Stimulated activated CD4-positive, alpha-beta T cell treated with anti-CD3 and anti-CD28 coated beads, Interleukin-4, amount 100 ng/mL, for 24 hours (primary cell): ENCODE results near the gene NUCKS1.

ENCODE experiments used
- DNase-seq: peaks from one replicate; pipeline ENCODE4 v3.0.0-alpha.2; 2020

Gene NUCKS1

DNA sequence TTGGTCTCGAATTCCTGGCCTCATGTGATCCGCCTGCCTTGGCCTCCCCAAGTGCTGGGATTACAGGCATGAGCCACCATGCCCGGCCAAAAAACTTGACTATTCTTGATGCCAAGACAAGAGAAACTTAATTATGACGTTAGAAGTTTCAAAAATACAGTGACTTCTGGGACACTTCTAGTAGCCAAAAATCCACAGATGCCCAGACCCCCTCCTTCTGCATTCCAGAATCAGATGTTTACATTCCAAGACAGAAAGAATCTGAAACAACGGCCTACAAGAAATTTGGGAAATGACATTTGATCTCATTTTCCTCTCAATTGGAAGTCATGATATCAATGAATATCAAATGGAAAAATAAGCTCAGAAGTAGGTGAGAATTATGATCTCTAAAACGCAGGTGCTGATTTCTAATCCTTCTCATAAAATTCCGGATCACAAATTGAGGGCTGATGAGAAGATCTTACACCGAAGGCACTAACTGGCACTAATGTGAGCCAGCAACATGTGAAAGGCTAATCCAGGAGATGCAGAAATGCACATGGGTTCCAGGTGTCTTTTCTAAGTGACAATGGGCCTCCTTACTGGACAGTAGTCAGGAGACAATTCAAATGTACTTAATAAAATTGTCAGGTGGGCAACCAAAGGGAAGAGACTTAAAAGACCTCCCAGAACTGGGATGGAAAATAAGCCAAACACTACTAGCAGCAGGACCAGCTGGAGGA is 19.8 kb upstream of the NUCKS1 start:
- no peak for DNase-seq

DNA sequence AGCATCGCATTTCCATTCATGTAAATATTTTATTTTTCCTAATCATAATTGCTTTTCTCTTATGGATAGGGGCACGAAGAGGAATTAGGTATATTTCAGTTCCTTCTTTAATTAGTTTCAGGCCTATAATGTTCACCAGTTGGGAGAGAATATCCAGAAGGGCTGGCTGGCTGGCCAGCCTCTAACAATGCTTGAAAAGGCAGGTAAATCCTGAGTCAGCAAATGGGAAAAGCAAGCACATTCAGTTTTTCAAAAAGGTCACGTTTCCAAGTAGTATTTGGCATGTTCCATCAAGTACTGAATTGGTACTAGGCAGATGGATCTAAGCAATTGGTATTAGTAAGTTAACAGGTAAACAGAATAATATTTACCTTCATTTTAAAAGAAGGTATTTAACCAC is 17.3 kb upstream of the NUCKS1 start:
- DNase-seq = no peak

DNA sequence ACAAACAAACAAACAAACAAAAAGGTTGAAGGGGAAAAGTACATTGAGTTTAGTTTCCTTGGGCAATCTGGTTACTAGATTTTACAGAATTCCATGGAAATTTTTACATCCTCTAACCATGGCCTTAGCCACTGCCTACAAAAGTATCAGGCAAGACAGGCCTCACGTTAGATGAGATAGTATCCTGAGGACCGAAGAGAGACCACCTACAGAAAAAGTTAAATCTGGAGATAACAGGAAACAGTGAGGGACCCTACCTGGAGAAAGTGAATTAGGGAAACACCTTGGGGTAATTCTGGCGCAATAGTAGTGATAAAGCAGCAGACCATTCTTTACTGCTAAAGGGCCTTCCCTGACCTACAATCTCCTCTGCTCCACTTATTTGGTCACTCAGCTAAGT is 16.6 kb upstream of the NUCKS1 start:
- no peak for DNase-seq

DNA sequence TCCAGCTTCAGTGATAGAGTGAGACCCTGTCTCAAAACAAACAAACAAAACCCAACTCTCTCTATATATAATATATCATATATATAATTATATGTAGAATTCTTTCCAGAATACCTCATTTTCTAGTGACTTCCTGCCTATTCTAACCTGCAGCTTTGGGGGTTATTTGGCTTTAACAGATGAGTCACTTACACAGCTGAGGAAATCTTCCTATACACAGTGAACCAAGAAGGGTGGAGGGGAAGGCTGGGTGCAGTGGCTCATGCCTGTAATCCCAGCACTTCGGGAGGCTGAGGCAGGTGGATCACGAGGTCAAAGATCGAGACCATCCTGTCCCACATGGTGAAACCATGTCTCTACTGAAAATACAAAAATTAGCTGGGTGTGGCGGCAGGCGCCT is 16.1 kb upstream of the NUCKS1 start:
- no peak for DNase-seq

DNA sequence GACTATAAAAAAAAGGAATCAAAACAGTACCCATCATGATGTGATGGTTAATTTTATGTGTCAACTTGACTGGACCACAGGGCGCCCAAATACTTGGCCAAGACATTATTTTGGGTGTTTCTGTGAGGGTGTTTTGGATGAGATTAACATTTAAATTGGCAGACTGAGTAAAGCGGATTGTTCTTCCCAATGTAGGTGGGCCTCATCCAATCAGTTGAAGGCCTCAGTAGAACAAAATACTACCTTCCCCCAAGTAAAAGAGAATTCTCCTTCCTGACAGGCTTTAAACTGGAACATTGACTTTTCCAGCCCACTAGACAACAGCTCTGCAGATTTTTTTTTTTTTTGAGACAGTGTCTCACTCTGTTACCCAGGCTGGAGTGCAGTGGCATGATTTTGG is 14.6 kb upstream of the NUCKS1 start:
- DNase-seq = no peak

DNA sequence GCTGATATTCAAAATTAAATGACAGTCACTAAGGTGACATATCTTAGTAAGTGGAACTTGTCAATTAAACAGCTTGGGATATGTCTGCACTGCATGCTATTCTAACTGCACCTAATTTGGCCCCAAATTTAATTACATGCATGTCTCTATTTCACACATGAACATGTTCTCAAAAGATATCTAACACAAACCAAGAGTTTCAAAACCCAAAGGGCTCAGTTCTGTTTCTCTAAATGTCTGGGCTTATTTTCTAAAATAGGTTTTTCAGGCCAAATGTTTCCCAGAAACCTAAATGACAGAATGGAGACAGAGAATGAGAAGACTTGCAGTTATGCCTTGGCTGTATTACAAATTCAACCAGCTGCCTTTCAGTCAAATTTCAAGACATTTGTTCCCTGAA is 14.0 kb upstream of the NUCKS1 start:
- no peak for DNase-seq

DNA sequence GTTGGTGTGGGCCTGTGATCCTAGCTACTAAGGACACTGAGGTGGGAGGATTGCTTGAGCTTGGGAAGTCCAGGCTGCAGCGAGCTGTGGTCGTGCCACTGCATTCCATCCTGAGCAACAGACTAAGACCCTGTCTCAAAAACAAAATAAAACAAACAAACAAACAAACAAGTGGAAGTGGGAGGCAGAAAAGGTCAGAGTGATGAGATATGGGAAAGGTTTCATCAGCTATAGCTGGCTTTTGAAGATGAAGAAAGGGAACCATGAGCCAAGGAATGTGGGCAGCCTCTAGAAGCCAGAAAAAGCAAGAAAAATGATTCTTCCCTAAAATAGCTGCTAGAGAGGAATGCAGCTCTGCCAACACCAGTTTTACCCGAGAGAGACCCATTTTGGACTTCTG is 10.6 kb upstream of the NUCKS1 start:
- no peak for DNase-seq

DNA sequence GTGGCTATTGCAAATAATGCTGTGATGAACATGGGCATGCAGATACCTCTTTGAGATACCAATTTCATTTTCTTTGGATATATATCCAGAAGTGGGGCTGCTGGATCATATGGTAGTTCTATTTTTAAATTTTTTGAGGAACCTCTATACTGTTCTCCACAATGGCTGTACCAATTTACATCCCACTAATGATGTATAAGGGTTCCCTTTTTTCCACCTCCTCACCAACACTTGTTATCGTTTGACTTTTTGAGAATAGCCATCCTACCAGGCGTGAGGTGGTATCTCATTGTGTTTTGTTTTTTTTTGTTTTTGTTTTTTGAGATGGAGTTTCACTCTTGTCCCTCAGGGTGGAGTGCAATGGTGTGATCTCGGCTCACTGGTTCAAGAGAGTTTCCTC is 6.6 kb upstream of the NUCKS1 start:
- no peak for DNase-seq

DNA sequence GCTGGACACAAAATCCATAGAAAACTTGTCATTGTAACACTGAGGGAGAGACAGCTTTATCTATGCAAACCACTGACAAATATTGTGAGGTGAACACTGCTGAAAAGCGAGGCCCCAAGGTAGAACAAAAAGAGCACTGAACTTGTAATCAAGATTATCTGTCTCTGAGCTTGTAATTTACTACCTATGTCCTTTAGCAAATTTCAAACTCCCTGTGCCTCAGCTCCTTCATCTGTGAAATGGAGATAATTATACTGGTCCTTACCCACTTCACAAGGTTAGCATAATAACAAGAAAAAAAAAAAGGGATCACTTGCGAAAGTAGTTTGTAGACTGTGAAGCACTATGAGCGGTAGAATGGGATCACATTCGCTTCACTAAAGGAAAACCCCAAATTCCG is 4.9 kb upstream of the NUCKS1 start:
- DNase-seq = no peak

DNA sequence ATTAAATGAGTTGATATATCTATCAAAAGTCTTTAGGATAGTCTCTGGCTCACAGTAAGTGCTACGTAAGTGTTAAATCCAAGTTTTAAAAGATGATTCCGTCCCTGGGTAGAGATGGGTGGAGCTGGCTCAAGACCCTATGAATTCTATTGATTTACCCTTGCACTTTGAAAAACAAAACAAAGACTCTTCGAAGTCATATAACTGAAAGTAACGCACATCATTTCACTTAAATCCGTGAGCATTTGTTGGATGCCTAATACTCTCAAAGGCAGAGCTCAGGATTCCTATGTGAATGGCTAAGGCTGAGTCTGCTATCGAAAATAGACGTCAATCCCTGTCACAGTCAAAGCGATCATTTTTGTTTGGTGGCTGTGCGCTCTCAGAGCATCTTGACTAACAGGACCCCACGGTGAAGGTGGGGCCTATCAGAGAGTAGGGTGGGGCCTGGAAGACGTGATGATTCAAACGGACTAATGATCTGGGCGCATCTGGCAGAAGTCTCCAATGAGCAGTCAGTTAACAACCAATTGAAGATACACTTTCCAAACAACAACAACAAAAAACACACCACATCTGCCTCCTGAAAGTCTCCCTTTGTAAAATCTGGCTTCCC is 1.2 kb upstream of the NUCKS1 start:
- no peak for DNase-seq

DNA sequence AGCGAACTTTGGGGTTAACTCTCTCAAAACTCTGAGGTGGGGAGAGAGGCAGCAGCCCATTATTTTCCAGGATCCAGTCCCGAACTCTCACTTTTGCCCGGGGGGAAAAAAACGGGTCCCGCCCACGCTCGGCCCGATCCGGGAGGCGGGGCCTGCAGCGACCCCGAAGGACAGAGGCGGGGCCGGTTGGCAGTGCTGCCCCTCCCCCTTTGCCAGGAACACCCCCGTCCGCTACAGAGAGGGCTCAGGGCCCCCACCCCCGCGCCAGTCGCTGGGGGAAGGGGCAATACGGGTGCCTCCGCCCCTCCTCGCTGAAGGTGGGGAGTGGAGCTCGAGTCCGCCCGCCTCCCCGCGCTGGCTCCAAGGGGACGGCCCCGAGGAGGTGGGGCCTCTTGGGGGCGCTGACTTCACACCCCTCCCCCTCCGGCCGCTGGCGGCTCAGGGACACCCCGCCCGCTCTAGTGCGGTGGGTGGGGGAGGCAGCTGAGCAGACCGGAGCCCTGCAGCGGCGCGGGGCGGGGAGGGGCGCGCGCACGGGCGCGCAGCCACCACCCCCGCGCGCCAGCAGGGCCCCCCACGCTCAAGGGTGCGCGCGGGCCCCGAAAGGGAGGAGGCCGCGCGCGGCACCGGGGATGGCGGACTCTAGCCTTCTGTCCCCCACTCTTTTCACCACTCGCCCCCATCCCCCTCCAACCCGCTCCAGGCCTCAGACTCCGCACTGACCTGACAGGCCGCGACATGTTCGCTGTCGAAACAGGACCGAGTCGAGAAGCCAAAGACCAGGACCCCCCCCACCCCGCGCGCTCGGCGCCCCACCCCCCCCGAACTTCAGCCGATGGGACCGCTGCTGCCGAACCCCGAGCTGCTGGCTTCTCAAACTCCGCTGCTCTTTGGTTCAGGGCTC is 496 bp downstream of the NUCKS1 start:
- DNase-seq = peak; percentile 95

DNA sequence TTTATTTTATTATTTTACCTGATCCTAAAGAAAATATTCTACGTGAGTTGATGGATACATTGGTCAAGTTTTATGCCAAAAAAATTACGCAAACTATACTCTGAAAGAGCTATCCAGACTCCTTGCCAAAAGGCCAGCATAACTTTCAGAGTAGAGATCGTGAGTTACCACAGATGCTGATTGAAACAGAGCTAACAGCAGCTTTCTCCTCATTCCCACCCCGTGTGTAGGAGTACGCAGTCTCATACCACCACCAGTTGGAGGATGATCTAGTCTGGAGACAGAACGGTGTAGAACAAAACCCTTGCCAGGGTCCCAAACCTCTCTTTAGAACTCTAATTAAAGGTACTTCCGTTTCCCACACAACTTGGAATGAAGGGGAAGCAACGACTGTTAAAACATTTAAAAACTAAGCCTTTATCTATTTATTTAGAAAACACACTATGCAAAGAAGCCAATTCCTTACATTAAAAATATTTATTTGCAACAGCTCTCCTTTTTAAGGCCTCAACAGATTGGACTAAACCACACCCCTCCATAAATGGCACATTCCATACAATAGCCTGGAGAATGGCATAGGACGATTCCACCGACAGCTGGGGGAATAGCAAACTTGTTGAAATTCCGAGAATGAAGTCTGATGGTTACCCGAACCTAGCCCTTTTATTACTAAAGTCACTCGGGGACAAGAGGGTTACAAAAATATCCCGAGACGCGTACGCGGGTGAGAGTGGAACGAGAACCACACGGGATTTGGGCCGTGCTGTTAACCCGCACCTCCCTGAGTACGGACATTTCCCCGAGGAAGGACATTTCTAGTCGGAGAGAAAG is 1.4 kb downstream of the NUCKS1 start:
- DNase-seq = peak; percentile 57

DNA sequence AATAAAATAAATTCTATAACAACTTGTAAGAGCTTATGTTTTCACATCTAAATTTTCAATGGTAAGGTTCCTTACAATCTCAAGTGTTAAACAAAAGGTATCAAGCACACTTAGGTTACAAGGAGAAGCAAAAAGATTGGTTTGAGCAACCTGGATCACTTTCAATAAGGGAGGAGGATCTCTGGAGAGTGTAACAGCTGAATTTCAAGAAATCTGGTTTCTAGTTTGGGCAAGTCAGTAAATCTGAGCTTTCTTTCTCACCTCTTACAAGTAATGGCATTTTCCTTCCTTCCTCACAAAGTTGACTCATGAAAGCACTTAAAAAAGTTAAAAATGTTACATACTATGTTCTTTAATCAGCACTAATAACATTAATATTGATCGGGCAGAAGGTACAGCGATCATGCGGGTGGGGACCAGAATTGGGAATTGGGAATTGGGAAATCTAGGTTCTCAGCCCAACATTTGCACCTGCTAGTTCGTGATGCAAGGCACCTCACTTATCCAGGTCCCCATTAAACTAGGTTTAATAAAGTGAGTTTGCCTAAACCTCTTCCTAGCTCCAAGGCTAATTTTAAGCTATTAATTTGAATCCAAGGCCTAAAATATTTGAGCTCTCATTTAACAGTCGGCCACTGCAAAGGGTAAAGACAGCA is 3.1 kb downstream of the NUCKS1 start:
- DNase-seq = no peak

DNA sequence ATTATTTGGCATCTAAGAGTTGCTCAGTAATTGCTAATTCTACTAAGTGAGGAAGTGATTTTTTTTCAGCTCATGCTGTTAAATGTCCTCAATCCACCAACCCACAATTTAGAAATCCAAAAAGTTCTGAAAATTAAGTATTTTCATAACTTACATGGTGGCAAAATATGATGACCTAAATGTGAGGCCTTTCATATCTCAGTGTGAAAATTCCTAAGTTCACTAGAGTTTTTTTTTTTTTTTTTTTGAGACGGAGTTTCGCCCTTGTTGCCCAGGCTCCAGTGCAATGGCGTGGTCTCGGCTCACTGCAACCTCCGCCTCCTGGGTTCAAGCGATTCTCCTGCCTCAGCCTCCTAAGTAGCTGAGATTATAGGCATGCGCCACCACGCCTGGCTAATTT is 5.6 kb downstream of the NUCKS1 start:
- DNase-seq = no peak

DNA sequence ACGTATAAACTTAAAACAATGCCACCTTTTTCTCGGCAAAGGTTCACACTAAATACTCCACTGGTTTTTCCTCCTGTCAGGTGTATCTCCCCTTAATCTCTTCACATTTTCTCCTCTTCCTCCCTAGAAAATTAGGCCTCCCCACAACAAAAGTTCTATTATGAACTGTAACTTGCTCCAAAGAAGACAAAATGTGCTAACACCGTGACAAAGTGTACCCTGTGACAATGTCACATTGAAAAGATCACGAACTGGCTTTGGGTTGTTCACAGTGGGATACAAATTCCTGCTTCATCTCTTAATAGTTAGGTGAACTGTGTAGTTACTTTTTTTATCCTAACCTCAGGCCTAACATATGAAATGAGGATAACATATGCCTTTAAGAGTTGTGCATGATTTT is 6.0 kb downstream of the NUCKS1 start:
- DNase-seq = no peak

DNA sequence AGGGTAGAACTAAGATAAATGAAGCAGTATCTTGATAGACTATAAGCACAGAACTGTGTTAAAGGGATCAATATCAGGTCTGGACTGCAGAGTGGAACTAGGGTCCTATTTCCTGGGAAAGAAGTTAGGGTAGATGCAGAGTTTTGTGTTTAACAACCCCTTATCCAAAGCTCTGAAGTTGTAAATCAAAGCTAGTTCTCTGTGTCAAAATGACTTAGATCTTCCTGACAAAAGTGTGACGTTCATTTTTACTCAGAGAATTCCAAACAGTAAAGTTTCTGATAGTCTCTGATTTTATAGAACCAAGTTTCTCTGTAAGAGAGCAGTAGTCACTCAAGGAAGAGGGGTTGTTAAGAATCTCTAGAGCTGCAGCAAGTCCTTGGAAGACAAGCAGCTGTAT is 8.3 kb downstream of the NUCKS1 start:
- DNase-seq = no peak

DNA sequence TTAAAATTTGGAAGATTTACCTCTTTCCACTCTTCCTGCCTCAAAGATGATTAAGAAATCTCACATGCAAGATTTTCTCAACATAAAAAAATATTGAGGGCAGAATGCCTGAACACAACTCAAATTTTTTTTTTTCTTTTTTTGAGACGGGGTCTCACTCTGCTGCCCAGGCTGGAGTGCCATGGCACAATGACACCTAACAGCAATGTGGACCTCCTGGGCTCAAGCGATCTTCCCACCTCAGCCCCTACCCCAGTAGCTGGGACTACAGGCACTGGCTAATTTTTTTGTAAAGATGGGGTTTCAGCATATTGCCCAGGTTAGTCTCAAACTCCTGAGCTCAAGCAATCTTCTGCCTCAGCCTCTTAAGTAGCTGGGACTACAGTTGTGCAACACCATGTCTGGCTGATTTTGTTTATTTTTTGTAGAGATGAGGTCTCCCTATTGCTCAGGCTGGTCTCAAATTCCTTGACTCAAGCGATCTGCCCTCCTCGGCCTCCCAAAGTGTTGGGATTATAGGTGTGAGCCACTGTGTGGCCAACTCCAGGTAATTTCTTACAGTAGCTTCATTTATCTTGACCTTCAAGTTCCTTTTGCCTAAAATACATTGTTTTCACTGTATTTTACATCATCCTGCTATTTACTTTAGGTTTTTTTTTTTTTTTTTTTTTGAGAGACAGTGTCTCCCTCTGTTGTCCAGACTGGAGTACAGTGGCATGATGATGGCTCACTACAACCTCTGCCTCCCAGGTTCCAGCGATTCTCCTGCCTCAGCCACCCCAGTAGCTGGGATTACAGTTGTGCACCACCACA is 10.4 kb downstream of the NUCKS1 start:
- no peak for DNase-seq

DNA sequence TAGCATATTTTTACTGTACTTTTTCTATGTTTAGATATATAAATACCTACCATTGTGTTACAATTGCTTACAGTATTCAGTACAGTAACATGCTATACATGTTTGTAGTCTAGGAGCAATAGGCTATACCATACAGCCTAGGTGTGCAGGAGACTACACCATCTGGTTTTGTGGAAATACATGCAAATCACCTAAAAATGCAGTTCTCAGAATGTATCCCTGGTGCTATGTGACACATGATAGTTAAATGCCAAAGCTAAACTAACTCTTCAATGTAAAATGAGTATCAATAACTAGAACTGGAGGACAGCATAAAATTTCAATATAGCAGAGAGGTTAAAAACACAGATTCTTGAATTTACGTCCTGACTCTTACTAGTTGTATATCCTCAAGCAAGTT is 14.8 kb downstream of the NUCKS1 start:
- DNase-seq = no peak

DNA sequence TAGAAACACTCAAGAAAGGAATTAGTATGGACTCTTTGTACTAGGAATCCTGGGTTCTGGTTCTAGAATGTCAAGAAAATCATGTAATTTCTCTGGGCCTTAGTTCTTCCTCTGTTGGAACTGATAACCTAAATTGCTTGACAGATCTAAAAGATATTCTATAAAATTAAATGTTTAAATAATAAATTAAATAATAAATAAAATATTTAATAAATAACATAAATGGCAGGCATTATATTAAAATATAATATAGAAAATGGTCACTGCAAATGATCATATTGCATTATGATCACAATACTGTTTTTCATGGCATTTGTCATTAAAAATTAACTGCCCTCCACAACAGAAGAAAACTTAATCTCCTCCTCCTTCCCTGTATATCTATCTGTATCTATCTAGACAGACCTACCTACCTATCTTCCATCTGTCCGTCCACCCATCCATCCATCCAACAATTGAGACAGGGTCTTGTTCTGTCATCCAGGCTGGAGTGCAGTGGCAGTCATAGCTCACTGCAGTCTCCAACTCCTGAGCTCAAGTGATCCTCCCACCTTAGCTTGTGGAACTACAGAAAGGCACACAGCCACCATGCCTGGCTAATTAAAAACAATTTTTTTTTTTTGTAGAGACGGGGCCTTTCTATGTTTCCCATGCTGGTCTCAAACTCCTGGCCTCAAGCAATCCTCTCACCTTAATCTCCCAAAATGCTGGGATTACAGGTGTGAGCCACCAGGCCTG is 16.4 kb downstream of the NUCKS1 start:
- DNase-seq = no peak

DNA sequence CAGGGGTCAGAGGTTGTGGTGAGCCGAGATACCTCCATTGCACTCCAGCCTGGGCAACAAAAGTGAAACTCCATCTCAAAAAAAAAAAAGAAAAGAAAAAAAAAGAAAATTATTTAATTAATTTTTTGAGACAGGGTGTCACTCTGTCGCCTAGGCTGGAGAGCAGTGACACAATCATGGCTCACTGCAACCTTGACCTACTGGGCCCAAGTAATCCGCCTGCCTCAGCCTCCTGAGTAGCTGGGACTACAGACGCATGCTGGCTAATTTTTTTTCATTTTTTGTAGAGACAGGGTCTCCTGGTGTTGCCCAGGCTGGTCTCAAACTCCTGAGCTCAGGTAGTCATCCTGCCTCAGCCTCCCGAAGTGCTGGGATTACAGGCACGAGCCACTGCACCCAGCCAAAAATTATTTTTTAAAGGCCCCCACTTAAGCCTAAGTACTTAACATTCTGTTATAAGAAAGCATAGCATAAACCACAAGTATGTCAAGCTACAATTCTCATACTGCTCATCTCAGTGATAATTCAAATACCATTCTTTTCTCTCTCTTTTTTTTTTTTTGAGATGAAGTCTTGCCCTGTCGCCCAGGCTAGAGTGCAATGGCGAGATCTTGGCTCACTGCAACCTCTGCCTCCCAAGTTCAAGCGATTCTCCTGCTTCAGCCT is 19.9 kb downstream of the NUCKS1 start:
- no peak for DNase-seq
